RWPE2 (cell line): Measurements from ENCODE around the gene GPANK1.

Experiments used
- ATAC-seq: fragments of 200-7000 bp; cut with Tn5 transposase; 3 replicates; pipeline ENCODE4 v1.9.1; 2021; ENCODE audit warnings: low read depth
- DNase-seq: peaks from one replicate; pipeline ENCODE4 v3.0.0-alpha.2; 2020; ENCODE audit warnings: low spot score
- H3K27ac ChIP-seq: fragments of 450-650 bp; 2 replicates; pipeline ENCODE4 v1.5.1; 2017; ENCODE audit warnings: mild to moderate bottlenecking; ENCODE audit not compliant: poor library complexity, severe bottlenecking
- H3K27me3 ChIP-seq: fragments of 250-450 bp; sonication (Bioruptor Pico); 2 replicates; pipeline ENCODE4 v1.5.1; 2021; ENCODE audit warnings: mild to moderate bottlenecking, moderate library complexity; ENCODE audit not compliant: insufficient read depth, poor library complexity, severe bottlenecking
- H3K36me3 ChIP-seq: fragments of 250-450 bp; sonication (Bioruptor Pico); 2 replicates; pipeline ENCODE4 v1.5.1; 2020; ENCODE audit warnings: low read depth, mild to moderate bottlenecking, moderate library complexity
- H3K4me1 ChIP-seq: fragments of 250-450 bp; sonication (Bioruptor Pico); 2 replicates; pipeline ENCODE4 v1.5.1; 2021; ENCODE audit warnings: mild to moderate bottlenecking, moderate library complexity; ENCODE audit not compliant: insufficient read depth, poor library complexity, severe bottlenecking
- H3K4me3 ChIP-seq: fragments of 250-450 bp; sonication (Bioruptor Pico); 2 replicates; pipeline ENCODE4 v1.5.1; 2021; ENCODE audit warnings: mild to moderate bottlenecking, moderate library complexity; ENCODE audit not compliant: severe bottlenecking
- H3K9me3 ChIP-seq: fragments of 250-450 bp; sonication (Bioruptor Pico); 2 replicates; pipeline ENCODE4 v1.5.1; 2021; ENCODE audit warnings: mild to moderate bottlenecking, moderate library complexity; ENCODE audit not compliant: severe bottlenecking
- CTCF ChIP-seq: fragments of 450-650 bp; IDR thresholded peaks from one replicate; pipeline ENCODE4 v1.5.1; 2017; ENCODE audit warnings: mild to moderate bottlenecking, moderate library complexity; ENCODE audit not compliant: poor library complexity, severe bottlenecking

GPANK1 gene

GRCh38 chr6:31631209-31631608 lies 33.6 kb downstream of the GPANK1 start:
- no peaks in the 10 kb centered on the region for H3K27me3 ChIP-seq

GRCh38 chr6:31630177-31630934 lies 34.4 kb downstream of the GPANK1 start:
- Histone ChIP-seq H3K27me3 (no peaks in the 10 kb centered on the region), H3K4me3 (no peak overlapping the region), H3K27ac (no peak overlapping the region), H3K4me1 (no peaks in the 10 kb centered on the region), H3K36me3 (peaks cover 99% of the 10 kb centered on the region), H3K9me3 (no peaks in the 10 kb centered on the region)
- no peak for TF ChIP-seq CTCF
- no peak for ATAC-seq
- DNase-seq: no peak

More at GRCh38 chr6:31631209-31631608, 33.6 kb downstream of the GPANK1 start:
- DNase-seq (no peak), ATAC-seq (no peak)
- H3K9me3 ChIP-seq: no peaks in the 10 kb centered on the region
- no peak overlapping the region for H3K27ac ChIP-seq
- no peak overlapping the region for H3K4me3 ChIP-seq
- peaks cover 99% of the 10 kb centered on the region for H3K36me3 ChIP-seq
- H3K4me1 ChIP-seq: no peaks in the 10 kb centered on the region
- no peak for TF ChIP-seq CTCF

GRCh38 chr6:31629014-31629413 lies 35.8 kb downstream of the GPANK1 start:
- Histone ChIP-seq H3K36me3 (peaks cover 99% of the 10 kb centered on the region), H3K4me1 (no peaks in the 10 kb centered on the region), H3K9me3 (no peaks in the 10 kb centered on the region), H3K27me3 (no peaks in the 10 kb centered on the region), H3K4me3 (no peak overlapping the region), H3K27ac (no peak overlapping the region)
- ATAC-seq (no peak), DNase-seq (no peak)
- no peak for TF ChIP-seq CTCF

- no peak for TF ChIP-seq CTCF
- no peak for ATAC-seq
- H3K4me1 ChIP-seq: no peaks in the 10 kb centered on the region
- H3K36me3 ChIP-seq: peaks cover 99% of the 10 kb centered on the region
- H3K27me3 ChIP-seq: no peaks in the 10 kb centered on the region
- DNase-seq: no peak
- no peak overlapping the region for H3K27ac ChIP-seq
- no peaks in the 10 kb centered on the region for H3K9me3 ChIP-seq
- H3K4me3 ChIP-seq: no peak overlapping the region
Observed at GRCh38 chr6:31627690-31628287, 37.0 kb downstream of the GPANK1 start.

- peaks cover 99% of the 10 kb centered on the region for H3K36me3 ChIP-seq
- H3K9me3 ChIP-seq: no peaks in the 10 kb centered on the region
- ATAC-seq: no peak
- peaks cover 8% of the 10 kb centered on the region for H3K4me1 ChIP-seq
- no peak for TF ChIP-seq CTCF
- H3K27me3 ChIP-seq: no peaks in the 10 kb centered on the region
- H3K27ac ChIP-seq: no peak overlapping the region
- no peak overlapping the region for H3K4me3 ChIP-seq
- DNase-seq: no peak
Observed at GRCh38 chr6:31626952-31627351, 37.8 kb downstream of the GPANK1 start.
